Measurements from ENCODE around the gene PCDH15.

DNA sequence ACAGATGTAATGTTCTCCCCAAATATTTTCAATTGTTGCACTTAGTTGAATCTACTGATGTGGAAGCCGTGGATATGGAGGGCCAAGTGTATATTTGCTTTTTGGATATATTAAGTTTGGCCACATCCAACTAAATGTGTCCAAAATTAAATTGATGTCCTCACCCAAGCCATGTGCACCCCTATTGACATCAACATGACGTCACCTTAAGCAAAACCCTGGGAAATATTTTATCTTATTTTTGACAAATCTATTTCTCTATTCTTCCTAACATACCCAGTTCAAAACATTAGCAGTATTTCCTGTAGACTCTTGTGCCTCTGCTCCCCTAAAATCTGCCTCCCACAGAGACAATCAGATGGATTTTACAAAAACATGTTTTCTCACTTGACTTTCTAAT is 652.5 kb downstream of the PCDH15 start:
- TF ChIP-seq EZH2 (conservative IDR thresholded peaks at IDR 0.05; ENCODE audit: low read depth, low read length) (no peak), ELF1 (CRISPR knock-in tag; IDR thresholded peaks at IDR 0.05) (no peak), CTCF (CRISPR knock-in tag; IDR thresholded peaks at IDR 0.05) (no peak), SOX13 (IDR thresholded peaks at IDR 0.05) (no peak), SOX13 (CRISPR knock-in tag; conservative IDR thresholded peaks at IDR 0.05 in 1 of 2, IDR thresholded peaks at IDR 0.05 in 1 of 2) (no peak), ZNF512 (CRISPR knock-in tag; IDR thresholded peaks at IDR 0.05) (no peak), POLR2AphosphoS5 (IDR thresholded peaks at IDR 0.05; ENCODE audit: low read depth, low read length) (no peak), CSRNP1 (CRISPR knock-in tag; IDR thresholded peaks at IDR 0.05) (no peak), ZNF660 (CRISPR knock-in tag; IDR thresholded peaks at IDR 0.05; ENCODE audit: borderline replicate concordance, low read depth) (no peak)
- TF ChIP-seq, protein P1, sequence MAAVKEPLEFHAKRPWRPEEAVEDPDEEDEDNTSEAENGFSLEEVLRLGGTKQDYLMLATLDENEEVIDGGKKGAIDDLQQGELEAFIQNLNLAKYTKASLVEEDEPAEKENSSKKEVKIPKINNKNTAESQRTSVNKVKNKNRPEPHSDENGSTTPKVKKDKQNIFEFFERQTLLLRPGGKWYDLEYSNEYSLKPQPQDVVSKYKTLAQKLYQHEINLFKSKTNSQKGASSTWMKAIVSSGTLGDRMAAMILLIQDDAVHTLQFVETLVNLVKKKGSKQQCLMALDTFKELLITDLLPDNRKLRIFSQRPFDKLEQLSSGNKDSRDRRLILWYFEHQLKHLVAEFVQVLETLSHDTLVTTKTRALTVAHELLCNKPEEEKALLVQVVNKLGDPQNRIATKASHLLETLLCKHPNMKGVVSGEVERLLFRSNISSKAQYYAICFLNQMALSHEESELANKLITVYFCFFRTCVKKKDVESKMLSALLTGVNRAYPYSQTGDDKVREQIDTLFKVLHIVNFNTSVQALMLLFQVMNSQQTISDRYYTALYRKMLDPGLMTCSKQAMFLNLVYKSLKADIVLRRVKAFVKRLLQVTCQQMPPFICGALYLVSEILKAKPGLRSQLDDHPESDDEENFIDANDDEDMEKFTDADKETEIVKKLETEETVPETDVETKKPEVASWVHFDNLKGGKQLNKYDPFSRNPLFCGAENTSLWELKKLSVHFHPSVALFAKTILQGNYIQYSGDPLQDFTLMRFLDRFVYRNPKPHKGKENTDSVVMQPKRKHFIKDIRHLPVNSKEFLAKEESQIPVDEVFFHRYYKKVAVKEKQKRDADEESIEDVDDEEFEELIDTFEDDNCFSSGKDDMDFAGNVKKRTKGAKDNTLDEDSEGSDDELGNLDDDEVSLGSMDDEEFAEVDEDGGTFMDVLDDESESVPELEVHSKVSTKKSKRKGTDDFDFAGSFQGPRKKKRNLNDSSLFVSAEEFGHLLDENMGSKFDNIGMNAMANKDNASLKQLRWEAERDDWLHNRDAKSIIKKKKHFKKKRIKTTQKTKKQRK (IDR thresholded peaks at IDR 0.05; ENCODE audit: low read length) = no peak
- TF ChIP-seq, protein P2, sequence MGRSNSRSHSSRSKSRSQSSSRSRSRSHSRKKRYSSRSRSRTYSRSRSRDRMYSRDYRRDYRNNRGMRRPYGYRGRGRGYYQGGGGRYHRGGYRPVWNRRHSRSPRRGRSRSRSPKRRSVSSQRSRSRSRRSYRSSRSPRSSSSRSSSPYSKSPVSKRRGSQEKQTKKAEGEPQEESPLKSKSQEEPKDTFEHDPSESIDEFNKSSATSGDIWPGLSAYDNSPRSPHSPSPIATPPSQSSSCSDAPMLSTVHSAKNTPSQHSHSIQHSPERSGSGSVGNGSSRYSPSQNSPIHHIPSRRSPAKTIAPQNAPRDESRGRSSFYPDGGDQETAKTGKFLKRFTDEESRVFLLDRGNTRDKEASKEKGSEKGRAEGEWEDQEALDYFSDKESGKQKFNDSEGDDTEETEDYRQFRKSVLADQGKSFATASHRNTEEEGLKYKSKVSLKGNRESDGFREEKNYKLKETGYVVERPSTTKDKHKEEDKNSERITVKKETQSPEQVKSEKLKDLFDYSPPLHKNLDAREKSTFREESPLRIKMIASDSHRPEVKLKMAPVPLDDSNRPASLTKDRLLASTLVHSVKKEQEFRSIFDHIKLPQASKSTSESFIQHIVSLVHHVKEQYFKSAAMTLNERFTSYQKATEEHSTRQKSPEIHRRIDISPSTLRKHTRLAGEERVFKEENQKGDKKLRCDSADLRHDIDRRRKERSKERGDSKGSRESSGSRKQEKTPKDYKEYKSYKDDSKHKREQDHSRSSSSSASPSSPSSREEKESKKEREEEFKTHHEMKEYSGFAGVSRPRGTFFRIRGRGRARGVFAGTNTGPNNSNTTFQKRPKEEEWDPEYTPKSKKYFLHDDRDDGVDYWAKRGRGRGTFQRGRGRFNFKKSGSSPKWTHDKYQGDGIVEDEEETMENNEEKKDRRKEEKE (IDR thresholded peaks at IDR 0.05) = no peak
- TF ChIP-seq, protein P3, sequence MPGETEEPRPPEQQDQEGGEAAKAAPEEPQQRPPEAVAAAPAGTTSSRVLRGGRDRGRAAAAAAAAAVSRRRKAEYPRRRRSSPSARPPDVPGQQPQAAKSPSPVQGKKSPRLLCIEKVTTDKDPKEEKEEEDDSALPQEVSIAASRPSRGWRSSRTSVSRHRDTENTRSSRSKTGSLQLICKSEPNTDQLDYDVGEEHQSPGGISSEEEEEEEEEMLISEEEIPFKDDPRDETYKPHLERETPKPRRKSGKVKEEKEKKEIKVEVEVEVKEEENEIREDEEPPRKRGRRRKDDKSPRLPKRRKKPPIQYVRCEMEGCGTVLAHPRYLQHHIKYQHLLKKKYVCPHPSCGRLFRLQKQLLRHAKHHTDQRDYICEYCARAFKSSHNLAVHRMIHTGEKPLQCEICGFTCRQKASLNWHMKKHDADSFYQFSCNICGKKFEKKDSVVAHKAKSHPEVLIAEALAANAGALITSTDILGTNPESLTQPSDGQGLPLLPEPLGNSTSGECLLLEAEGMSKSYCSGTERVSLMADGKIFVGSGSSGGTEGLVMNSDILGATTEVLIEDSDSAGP (CRISPR knock-in tag; IDR thresholded peaks at IDR 0.05; ENCODE audit: borderline replicate concordance) = no peak

Measured in HepG2 (cell line).